NCI-H146 (cell line): ENCODE results near the gene FAM50B.
"Not testable (repeated sequence)": the region's sequence is repeated elsewhere in the genome, so short reads cannot be mapped to it uniquely, and the experiment has no call there.

Source experiments
- DNase-seq: peaks from one replicate; lab custom pipeline; 2025; lab: John Stamatoyannopoulos, UW

Gene FAM50B

GRCh38 chr6:3848380-3848779, 793 bp upstream of the FAM50B start:
- DNase-seq: no peak

GRCh38 chr6:3849681-3850450, 693 bp downstream of the FAM50B start:
- no peak for DNase-seq

- DNase-seq: no peak
These were observed 1.5 kb downstream of the FAM50B start for GRCh38 chr6:3850451-3851203.

- no peak for DNase-seq
These were observed 2.7 kb downstream of the FAM50B start for GRCh38 chr6:3851839-3852238.

- DNase-seq: no peak
These were observed 3.2 kb downstream of the FAM50B start for GRCh38 chr6:3852391-3852790.

- no peak for DNase-seq
These were observed 6.7 kb downstream of the FAM50B start for GRCh38 chr6:3855866-3856265.

- no peak for DNase-seq
These were observed 7.4 kb downstream of the FAM50B start for GRCh38 chr6:3856576-3856975.

- DNase-seq: no peak
These were observed 8.6 kb downstream of the FAM50B start for GRCh38 chr6:3857468-3858456.

- no peak for DNase-seq
These were observed 10.8 kb downstream of the FAM50B start for GRCh38 chr6:3859878-3860552.

GRCh38 chr6:3861424-3861823, 12.3 kb downstream of the FAM50B start:
- no peak for DNase-seq

- no peak for DNase-seq
These were observed 12.9 kb downstream of the FAM50B start for GRCh38 chr6:3862038-3862437.

GRCh38 chr6:3863322-3863721, 14.1 kb downstream of the FAM50B start:
- DNase-seq: not testable (repeated sequence)

- no peak for DNase-seq
These were observed 16.3 kb downstream of the FAM50B start for GRCh38 chr6:3865463-3865862.

- DNase-seq: no peak
These were observed 18.7 kb downstream of the FAM50B start for GRCh38 chr6:3867641-3868502.

- no peak for DNase-seq
These were observed 19.4 kb downstream of the FAM50B start for GRCh38 chr6:3868544-3868943.

GRCh38 chr6:3869284-3869631, 20.1 kb downstream of the FAM50B start:
- no peak for DNase-seq

- no peak for DNase-seq
These were observed 20.7 kb downstream of the FAM50B start for GRCh38 chr6:3869632-3870527.

- DNase-seq: no peak
These were observed 21.4 kb downstream of the FAM50B start for GRCh38 chr6:3870528-3870925.

- DNase-seq: no peak
These were observed 22.3 kb downstream of the FAM50B start for GRCh38 chr6:3871515-3871914.

GRCh38 chr6:3871939-3872338, 22.8 kb downstream of the FAM50B start:
- no peak for DNase-seq
